Transverse colon (tissue), 4 donors: ENCODE data around the gene TET2. TPM values are rescaled to one million over a fixed set of nuclear protein-coding genes. Genes with fewer than 3 reads are reported as not detected.
A peak's percentile ranks its signal among the peaks of the same experiment; 100 is the strongest.

Experiments
- DNase-seq: peaks from one replicate; pipeline ENCODE4 v3.0.0-alpha.2; 2019
- H3K27ac ChIP-seq, 4 donors: fragments of 200-600 bp; sonication (generic); 2 replicates each; pipeline ENCODE4 v1.5.1; 2016 to 2018; ENCODE audit warnings: inconsistent platforms in 4 of 4
- H3K27me3 ChIP-seq: fragments of 200-600 bp; sonication (generic); 2 replicates; pipeline ENCODE4 v1.5.1; 2017; ENCODE audit warnings: inconsistent platforms
- H3K36me3 ChIP-seq, 4 donors: fragments of 200-600 bp; sonication (generic); 2 replicates each; pipeline ENCODE4 v1.5.1; 2017 to 2019; ENCODE audit warnings: inconsistent platforms in 4 of 4
- H3K4me1 ChIP-seq, 4 donors: fragments of 200-600 bp; sonication (generic); 2 replicates each; pipeline ENCODE4 v1.5.1; 2017 to 2020; ENCODE audit warnings: inconsistent platforms in 4 of 4
- H3K4me3 ChIP-seq, 4 donors: fragments of 200-600 bp; sonication (generic); 1 replicate in 1 of 4; 2 replicates in 3 of 4; pipeline versions ENCODE4 v1.5.1 to v1.6.1; 2017 to 2019; ENCODE audit warnings: inconsistent platforms in 4 of 4
- H3K9me3 ChIP-seq, 2 donors: fragments of 200-600 bp; sonication (generic); 2 replicates each; pipeline ENCODE4 v1.5.1; 2017 to 2019; ENCODE audit warnings: inconsistent platforms in 2 of 2
- CTCF ChIP-seq, 5 experiments: fragments of 200-600 bp in 3 of 5; fragments of 450-650 bp in 2 of 5; sonication (generic) in 3 of 5; IDR thresholded peaks; 1 replicate in 2 of 5; 2 replicates in 3 of 5; pipeline ENCODE4 v1.5.1; 2016 to 2017; ENCODE audit warnings: antibody characterized with exemption in 5 of 5, inconsistent platforms in 3 of 5, mild to moderate bottlenecking in 2 of 5, moderate library complexity in 1 of 5
- EP300 ChIP-seq: sonication (generic); formaldehyde crosslinking; IDR thresholded peaks from one replicate; pipeline ENCODE4 v1.6.1; 2017; ENCODE audit warnings: antibody characterized with exemption, low read depth
- POLR2A ChIP-seq: fragments of 450-650 bp; IDR thresholded peaks from one replicate; pipeline ENCODE4 v1.6.1; 2016; ENCODE audit warnings: antibody characterized with exemption, mild to moderate bottlenecking, moderate library complexity
- POLR2AphosphoS5 ChIP-seq, 3 donors: sonication (generic); formaldehyde crosslinking; IDR thresholded peaks; one replicate each; pipeline ENCODE4 v1.6.1; 2016; ENCODE audit warnings: antibody characterized with exemption in 3 of 3
- WGBS, 2 donors: methylation state at CpG; one replicate each; pipeline ENCODE4 v1.1.5; 2018; ENCODE audit warnings: low coverage in 1 of 2; 5-methylcytosine and 5-hydroxymethylcytosine counted together
- in situ Hi-C, 4 donors: fragments of 200-750 bp; cut with MboI; loops; one replicate each; pipeline versions ENCODE4 v1.15.0 to v1.15.1; 2017; ENCODE audit warnings: low sequenced_read_pairs in 3 of 4, low pct_ligation_motif_present in 1 of 4, low pct_unique_long_range_greater_than_20kb in 1 of 4
- intact Hi-C: fragments of 100-400 bp; cut with DNase I; formaldehyde crosslinking; loops from one replicate; pipeline ENCODE4 v1.15.1; 2023; ENCODE audit warnings: low total_unique reads
- total RNA-seq, 4 donors: library from RNA; depleted of rRNA; stranded (reverse); fragments of >200 nt; gene quantifications; one replicate each; pipeline ENCODE4 v1.1.0, GENCODE V29; 2016

The TET2 gene
- total RNA-seq, 4 donors from 2014 or later: 23.9 to 33.6 (median 29.5) TPM

GRCh38 chr4:105198541-105198940 is 51.9 kb downstream of the TET2 start:
- 75 to 94% methylated on average over 2 of the region's 2 CpGs for WGBS, 2 donors
- in situ Hi-C loops: no loop called here
- Histone ChIP-seq H3K27ac (no peak overlapping the region), H3K27me3 (no peaks in the 10 kb centered on the region), H3K9me3 (no peaks in the 10 kb centered on the region), H3K36me3 (no peaks in the 10 kb centered on the region), H3K4me1 (peaks cover 12 to 25% (median 13%) of the 10 kb centered on the region in 4 donors), H3K4me3 (no peak overlapping the region)
- intact Hi-C loops: no loop called here
- no peak for DNase-seq
- no peak for TF ChIP-seq POLR2A
- no peak for TF ChIP-seq EP300
- no peak for TF ChIP-seq CTCF (IDR thresholded peaks at IDR 0.05)
- TF ChIP-seq POLR2AphosphoS5 (IDR thresholded peaks at IDR 0.05): no peak

- H3K4me1 ChIP-seq: peaks cover 0 to 21% (median 0%) of the 10 kb centered on the region in 4 donors
- in situ Hi-C loops: no loop called here
- DNase-seq: no peak
- intact Hi-C loops: no loop called here
- no peaks in the 10 kb centered on the region for H3K27me3 ChIP-seq
- whole genome bisulfite sequencing, 2 donors: 64 to 86% methylated on average over 1 to 3 of the region's 3 CpGs
- TF ChIP-seq EP300: no peak
- TF ChIP-seq CTCF (IDR thresholded peaks at IDR 0.05): no peak
- no peak for TF ChIP-seq POLR2A
- TF ChIP-seq POLR2AphosphoS5 (IDR thresholded peaks at IDR 0.05): no peak
- no peaks in the 10 kb centered on the region for H3K9me3 ChIP-seq
- H3K36me3 ChIP-seq: no peaks in the 10 kb centered on the region
- H3K27ac ChIP-seq: no peak overlapping the region
- no peak overlapping the region for H3K4me3 ChIP-seq
Observed at GRCh38 chr4:105206214-105206613, 59.5 kb downstream of the TET2 start.

- 45 to 58% methylated on average over 2 of the region's 2 CpGs for WGBS, 2 donors
- intact Hi-C loops (no loop called here), in situ Hi-C loops (no loop called here)
- Histone ChIP-seq H3K36me3 (no peaks in the 10 kb centered on the region), H3K27me3 (no peaks in the 10 kb centered on the region), H3K4me3 (no peak overlapping the region), H3K4me1 (peaks cover 0 to 23% (median 0%) of the 10 kb centered on the region in 4 donors), H3K27ac (peak overlapping the region in 1 of 4 donors; percentile 6), H3K9me3 (no peaks in the 10 kb centered on the region)
- no peak for DNase-seq
- TF ChIP-seq CTCF (IDR thresholded peaks at IDR 0.05) (no peak), POLR2A (no peak), POLR2AphosphoS5 (IDR thresholded peaks at IDR 0.05) (no peak), EP300 (no peak)
Observed at GRCh38 chr4:105207386-105207785, 60.7 kb downstream of the TET2 start.

- H3K9me3 ChIP-seq: no peaks in the 10 kb centered on the region
- H3K4me1 ChIP-seq: peaks cover 0 to 23% (median 0%) of the 10 kb centered on the region in 4 donors
- no peaks in the 10 kb centered on the region for H3K36me3 ChIP-seq
- no peaks in the 10 kb centered on the region for H3K27me3 ChIP-seq
- H3K27ac ChIP-seq: no peak overlapping the region
- no peak for DNase-seq
- intact Hi-C loops: no loop called here
- 91 to 96% methylated on average over 5 of the region's 5 CpGs for WGBS, 2 donors
- in situ Hi-C loops: no loop called here
- no peak for TF ChIP-seq CTCF (IDR thresholded peaks at IDR 0.05)
- TF ChIP-seq POLR2AphosphoS5 (IDR thresholded peaks at IDR 0.05): no peak
- TF ChIP-seq POLR2A: no peak
- no peak for TF ChIP-seq EP300
- H3K4me3 ChIP-seq: no peak overlapping the region
Observed at GRCh38 chr4:105208561-105208960, 61.9 kb downstream of the TET2 start.
